ENCODE measurements around the gene RYK.
A peak's percentile ranks its signal among the peaks of the same experiment; 100 is the strongest.

RYK gene

GRCh38 chr3:134132961-134133360 lies 117.7 kb downstream of the RYK start:
- Histone ChIP-seq H3K27me3 (replicated peaks; ENCODE audit: control insufficient read depth, insufficient read depth, low read length) (no peaks in the 10 kb centered on the region), H3K36me3 (ENCODE audit: control insufficient read depth, insufficient read depth, low read length) (no peaks in the 10 kb centered on the region), H3K4me3 (replicated peaks; ENCODE audit: low read depth, low read length) (no peak overlapping the region)
- no peak for DNase-seq (ENCODE audit: extremely low read depth, insufficient read length)
- no peak for TF ChIP-seq CTCF (IDR thresholded peaks at IDR 0.05; ENCODE audit: insufficient read depth, low read length, poor library complexity, severe bottlenecking)

GRCh38 chr3:134126153-134126552 lies 124.5 kb downstream of the RYK start:
- H3K36me3 ChIP-seq (ENCODE audit: control insufficient read depth, insufficient read depth, low read length): no peaks in the 10 kb centered on the region
- peak; percentile 14 for TF ChIP-seq CTCF (IDR thresholded peaks at IDR 0.05; ENCODE audit: insufficient read depth, low read length, poor library complexity, severe bottlenecking)
- no peak for DNase-seq (ENCODE audit: extremely low read depth, insufficient read length)
- H3K27me3 ChIP-seq (replicated peaks; ENCODE audit: control insufficient read depth, insufficient read depth, low read length): no peaks in the 10 kb centered on the region
- no peak overlapping the region for H3K4me3 ChIP-seq (replicated peaks; ENCODE audit: low read depth, low read length)

GRCh38 chr3:134114726-134115125 lies 135.9 kb downstream of the RYK start:
- no peak overlapping the region for H3K4me3 ChIP-seq (replicated peaks; ENCODE audit: low read depth, low read length)
- no peak for DNase-seq (ENCODE audit: extremely low read depth, insufficient read length)
- TF ChIP-seq CTCF (IDR thresholded peaks at IDR 0.05; ENCODE audit: insufficient read depth, low read length, poor library complexity, severe bottlenecking): no peak
- H3K36me3 ChIP-seq (ENCODE audit: control insufficient read depth, insufficient read depth, low read length): no peaks in the 10 kb centered on the region
- H3K27me3 ChIP-seq (replicated peaks; ENCODE audit: control insufficient read depth, insufficient read depth, low read length): no peaks in the 10 kb centered on the region

GRCh38 chr3:134111616-134112015 lies 139.0 kb downstream of the RYK start:
- no peak for DNase-seq (ENCODE audit: extremely low read depth, insufficient read length)
- TF ChIP-seq CTCF (IDR thresholded peaks at IDR 0.05; ENCODE audit: insufficient read depth, low read length, poor library complexity, severe bottlenecking): no peak
- no peak overlapping the region for H3K4me3 ChIP-seq (replicated peaks; ENCODE audit: low read depth, low read length)
- no peaks in the 10 kb centered on the region for H3K36me3 ChIP-seq (ENCODE audit: control insufficient read depth, insufficient read depth, low read length)
- no peaks in the 10 kb centered on the region for H3K27me3 ChIP-seq (replicated peaks; ENCODE audit: control insufficient read depth, insufficient read depth, low read length)

GRCh38 chr3:134110963-134111362 lies 139.7 kb downstream of the RYK start:
- no peak for TF ChIP-seq CTCF (IDR thresholded peaks at IDR 0.05; ENCODE audit: insufficient read depth, low read length, poor library complexity, severe bottlenecking)
- H3K36me3 ChIP-seq (ENCODE audit: control insufficient read depth, insufficient read depth, low read length): no peaks in the 10 kb centered on the region
- no peaks in the 10 kb centered on the region; the same call in 1 of the 2 replicates for H3K27me3 ChIP-seq (replicated peaks; ENCODE audit: control insufficient read depth, insufficient read depth, low read length)
- DNase-seq (ENCODE audit: extremely low read depth, insufficient read length): no peak
- no peak overlapping the region for H3K4me3 ChIP-seq (replicated peaks; ENCODE audit: low read depth, low read length)

Measured in GM06990 (cell line).